MV-4-11 (cell line): ENCODE measurements around the gene NOD1.
"Not testable (repeated sequence)": the region's sequence is repeated elsewhere in the genome, so short reads cannot be mapped to it uniquely, and the experiment has no call there.

Experiments
- DNase-seq: peaks from one replicate; lab custom pipeline; 2025; lab: John Stamatoyannopoulos, UW

Gene NOD1

DNA sequence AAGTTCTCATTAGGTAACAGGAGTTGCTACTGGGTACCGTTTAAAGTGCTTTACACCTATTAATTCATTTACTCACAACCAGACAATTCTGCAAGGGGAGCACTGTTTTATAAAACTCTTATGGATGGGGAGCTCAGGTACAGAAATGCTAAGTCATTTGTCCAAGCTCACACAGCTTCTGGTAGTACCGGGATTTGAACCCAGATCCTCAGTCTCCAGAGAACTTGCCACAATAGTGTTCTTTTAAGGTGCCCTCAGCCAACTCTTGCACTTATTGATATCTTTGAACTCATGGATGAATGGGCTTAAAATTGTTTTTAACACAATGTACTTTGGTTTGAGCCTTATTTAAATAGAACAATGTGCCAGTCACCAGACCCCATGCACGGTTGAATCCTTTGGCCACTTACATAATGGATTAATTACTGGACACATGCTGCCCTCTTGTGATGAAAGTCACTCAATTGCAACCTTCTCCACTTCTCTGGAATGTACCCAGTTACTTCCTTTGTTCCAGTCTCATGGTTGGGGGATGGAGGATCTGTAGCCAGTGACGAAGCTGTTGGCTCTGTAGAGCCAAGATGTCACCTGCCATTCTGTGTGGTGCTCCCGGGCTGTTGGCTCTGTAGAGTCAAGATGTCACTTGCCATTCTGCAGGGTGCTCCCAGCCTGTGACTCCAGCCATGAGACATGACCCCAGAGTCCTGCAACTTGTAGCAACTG, 65.6 kb downstream of the NOD1 start:
- DNase-seq: peak; percentile 74

DNA sequence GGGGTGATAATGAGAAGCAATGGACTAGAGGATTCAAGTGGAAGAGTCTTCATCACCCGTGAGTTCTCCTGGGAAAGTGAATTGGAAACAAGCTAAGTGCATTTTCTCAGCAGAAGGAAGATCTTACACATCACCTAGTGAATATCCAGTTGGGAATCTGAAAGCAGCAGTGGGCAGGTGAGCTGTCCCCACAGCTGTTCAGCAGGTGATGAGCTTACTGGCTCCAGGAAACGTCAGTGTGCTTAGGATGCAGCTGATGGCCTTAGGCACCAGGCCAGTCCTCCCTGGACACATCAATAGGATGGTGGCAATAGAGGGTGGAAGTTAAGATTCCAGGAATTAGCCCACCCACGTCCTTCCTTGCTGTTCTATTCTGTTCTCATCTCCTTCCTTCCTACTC, 66.7 kb downstream of the NOD1 start:
- no peak for DNase-seq

DNA sequence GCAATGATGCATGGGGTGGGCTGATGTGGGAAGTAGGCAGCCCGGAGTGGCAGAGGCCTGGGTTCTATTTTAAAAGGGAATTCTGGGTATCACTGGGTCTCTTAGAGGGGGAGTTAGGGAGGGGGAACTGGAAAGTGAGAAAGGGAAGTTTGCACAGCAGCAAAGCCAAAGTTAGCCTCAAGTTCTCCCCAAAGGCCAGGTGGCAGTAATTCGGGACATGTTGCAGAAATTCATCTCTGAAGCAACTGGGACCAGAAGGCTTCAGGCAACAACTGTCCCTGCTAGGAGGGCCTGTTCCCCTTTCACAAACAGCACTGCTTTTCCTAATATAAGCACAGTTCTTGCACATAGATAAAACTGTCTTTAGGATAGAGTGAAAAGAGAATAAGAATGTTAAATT, 67.4 kb downstream of the NOD1 start:
- DNase-seq: peak; percentile 96

DNA sequence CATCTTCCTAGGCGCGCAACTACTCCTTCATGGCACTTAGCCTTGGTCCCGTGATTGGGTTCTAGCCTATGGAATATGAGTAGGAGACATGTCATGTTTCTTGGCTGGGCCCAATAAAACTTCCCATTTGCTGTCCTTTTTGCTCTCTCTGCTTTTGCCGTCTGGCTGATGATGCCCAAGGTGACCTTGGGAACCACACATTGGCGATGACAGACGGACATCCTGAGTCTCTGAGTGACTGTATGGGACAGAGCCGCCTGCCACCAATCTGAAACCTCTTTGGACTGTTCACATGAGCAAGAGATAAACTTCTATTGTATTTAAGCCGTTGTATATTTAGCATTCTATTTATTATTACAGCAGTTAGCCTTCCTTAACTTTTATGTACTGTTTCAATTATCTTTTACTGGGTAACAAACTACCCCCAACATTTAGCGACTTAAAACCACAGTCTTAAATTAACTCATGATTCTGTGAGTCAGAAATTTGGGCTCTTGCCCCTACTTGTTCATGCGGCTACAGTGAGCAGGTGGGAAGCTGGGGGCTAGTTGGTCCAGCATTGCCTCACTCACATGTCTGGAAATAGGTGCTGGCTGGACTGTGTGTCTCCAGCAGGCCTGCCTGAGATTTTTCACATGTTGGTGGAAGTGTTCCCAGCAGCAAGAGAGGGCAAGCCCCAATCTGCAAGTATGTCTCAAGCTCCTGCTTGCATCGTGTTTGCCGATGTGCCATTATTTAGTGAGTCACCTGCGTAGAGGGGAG, 71.7 kb downstream of the NOD1 start:
- DNase-seq: peak; percentile 27

DNA sequence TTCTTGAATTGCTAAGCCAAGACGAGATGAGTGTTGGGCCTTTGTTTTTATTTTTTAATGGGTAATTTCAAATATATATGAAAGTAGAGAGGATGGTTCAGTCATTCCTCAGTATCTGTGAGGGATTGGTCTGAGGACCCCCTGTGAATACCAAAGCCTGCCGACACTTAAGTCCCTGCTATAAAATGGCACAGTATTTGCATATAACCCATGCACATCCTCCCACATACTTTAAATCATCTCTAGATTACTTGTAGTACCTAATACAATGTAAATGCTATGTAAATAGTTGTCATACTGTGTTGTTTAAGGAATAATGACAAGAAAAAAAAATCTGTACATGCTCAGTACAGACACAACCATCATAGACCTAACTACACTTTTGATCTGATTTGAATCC, 73.4 kb downstream of the NOD1 start:
- DNase-seq: no peak

DNA sequence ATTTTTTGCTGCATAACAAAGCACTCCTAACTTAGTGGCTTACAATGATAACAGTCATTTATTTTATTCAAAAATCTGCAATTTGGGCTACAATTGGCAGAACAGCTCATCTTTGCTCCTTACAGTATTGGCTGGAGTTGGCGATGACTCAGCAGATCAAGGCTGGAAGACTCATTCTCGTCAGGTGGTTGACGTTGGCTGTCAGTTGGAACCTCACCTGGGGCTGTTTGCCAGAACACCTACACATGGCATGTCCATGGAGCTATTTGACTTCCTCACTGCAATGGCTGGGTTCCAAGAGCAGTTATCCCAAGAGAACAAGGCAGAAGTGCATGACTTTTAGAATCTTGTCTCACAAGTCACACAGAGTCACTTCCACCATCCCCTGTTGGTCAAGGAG, 75.1 kb downstream of the NOD1 start:
- no peak for DNase-seq

DNA sequence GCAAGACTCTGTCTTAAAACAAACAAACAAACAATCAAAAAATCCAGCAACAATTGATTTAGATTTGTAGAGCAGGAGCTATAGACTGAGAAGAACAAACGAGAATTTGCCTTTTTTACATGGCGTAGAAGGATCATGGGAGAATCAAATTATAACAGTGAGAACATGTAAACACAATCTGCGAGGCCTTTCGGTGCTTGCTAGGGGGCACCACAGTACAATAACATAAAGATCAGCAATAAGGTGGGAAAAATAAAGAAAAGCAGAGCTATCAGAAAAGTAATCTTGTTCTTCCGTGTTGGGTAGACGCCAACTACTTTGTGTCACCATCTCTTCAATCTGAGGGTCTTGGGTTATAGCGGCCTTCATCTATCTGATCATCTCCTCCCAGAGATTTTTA, 82.2 kb downstream of the NOD1 start:
- DNase-seq: no peak

DNA sequence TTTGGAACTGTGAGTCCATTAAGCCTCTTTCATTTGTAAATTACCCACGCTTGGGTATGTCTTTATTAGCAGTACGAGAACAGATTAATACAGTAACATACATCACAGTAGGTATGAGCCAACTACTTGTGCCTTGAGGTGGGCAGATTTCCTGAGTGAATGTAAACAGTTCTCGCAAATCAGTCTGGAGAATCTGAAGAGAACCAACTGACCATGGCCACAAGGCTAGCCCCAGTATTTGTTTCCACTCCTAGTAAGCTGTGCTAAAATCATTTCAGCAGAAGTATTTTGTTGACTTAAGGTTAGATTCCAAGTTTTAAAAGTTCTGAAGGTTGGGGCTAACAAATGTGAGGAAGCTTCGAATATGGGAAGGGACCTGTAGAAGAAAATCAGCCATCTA, 82.9 kb downstream of the NOD1 start:
- no peak for DNase-seq

DNA sequence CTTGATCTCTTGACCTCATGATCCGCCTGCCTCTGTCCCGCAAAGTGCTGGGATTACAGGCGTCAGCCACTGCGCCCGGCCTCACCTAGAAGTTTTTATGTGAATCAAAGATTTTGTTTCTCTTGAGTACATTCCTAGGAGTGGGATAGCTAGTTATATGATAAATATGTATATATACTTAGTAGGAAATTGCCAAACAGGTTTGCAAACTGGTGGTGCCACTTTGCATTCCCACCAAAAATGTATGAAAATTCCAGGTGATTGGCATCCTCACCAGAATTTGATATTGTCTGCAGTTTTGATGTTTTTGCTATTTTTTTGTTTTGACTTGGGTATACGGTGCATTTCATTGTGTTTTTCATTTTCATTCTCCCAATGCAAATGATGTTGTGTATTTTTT, 86.8 kb downstream of the NOD1 start:
- DNase-seq: no peak

DNA sequence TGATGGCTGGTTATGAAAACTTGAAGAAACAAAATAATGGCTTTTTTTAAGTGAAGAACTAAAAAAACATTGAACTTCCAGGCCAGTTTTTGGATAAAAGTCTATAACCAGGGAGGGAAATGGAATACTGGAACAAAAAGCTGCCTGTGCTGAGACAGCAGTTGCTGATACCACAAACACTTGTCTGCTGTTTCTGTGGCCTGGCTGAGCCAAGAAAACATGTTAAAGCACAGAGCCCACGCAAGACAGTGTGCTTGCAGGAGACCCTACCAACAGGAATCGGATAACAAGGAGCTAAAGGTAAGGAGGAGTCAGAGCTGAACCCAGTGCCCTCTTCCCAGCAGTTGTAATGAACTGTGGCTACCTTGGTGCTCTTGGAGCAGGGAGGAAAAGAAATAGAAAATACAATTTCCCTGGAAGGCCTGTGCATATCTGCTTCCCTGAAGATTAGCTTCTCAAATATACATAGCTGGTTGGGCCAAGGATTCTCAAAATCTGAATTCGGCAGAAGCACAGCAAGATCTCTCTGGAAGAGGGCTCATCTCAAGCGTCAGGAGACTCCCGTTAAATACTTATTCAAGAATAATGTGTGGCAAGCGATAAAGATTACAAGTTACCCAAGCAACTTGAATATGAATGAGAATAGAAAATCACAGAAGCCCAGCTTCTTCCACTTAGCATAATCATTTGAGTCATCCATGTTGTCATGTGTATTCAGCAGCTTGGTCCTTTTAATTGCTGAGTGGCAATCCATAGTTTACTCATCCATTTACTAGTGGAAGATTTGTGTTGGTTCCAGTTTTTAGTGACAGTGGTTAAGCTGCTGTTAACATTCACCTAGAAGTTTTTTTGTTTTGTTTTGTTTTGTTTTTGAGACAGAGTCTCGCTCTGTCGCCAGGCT, 87.6 kb downstream of the NOD1 start:
- no peak for DNase-seq

DNA sequence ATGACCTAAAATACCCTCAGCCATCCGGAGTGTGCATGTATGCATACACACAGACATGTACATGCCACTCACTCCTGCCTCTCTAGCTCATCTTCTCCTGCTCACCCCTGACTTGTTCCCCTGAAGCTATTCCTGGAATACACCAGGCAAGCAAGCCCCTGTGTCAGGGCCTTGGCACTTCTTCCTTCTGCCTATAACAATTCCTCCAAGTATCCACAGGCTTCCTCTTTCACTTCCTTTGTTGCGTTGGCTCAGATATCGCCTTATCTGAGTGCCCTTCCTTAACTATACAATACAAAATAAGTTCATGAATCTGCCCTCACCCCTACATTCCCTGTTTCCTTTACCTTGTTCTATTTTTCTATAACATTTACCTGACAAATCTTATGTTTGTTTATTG, 88.8 kb downstream of the NOD1 start:
- peak; percentile 80 for DNase-seq

DNA sequence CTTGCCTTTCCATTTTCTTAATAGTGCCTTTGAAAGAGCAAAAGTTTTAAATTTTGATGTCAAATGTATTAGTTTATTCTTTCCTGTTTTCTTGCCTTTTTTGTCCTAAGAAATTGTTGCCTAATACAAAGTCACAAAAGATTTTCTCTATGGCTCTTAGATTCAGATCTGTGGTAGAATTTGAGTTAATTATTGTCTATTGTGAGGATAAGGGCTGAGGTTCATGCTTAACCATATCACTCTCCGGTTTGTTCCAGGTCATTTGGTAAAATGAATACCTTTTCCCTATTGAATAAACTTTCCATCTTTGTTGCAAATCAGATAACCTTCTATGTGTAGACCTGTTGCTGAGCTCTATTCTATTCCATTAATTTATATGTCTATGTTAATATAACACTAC, 96.0 kb downstream of the NOD1 start:
- no peak for DNase-seq

DNA sequence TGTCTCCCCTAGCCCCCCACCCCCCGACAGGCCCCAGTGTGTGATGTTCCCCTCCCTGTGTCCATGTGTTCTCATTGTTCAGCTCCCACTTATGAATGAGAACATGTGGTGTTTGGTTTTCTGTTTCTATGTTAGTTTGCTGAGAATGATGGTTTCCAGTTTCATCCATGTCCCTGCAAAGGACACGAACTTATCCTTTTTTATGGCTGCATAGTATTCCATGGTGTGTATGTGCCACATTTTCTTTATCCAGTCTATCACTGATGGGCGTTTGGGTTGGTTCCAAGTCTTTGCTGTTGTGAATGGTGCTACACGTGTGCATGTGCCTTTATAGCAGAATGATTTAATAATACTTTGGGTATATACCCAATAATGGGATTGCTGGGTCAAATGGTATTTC, 97.8 kb downstream of the NOD1 start:
- DNase-seq: not testable (repeated sequence)

DNA sequence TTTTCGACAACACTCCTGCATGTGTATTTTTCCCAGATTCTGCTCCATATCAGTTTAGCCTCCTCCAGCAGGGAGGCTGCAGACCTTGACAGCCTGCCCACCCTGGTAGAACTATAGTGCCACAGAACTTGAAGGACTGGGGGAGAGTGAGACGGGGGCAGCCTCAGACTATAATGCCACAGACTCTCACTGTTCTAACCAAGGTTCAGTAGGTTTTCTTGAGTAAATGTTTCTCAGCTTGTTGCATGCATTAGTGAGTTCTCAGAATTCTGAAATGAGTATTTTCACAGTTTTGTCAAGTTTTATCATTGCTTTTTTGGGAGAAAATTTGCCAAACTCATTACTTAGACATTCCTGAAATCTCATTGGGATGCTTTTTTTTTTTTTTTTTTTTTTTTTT, 98.3 kb downstream of the NOD1 start:
- no peak for DNase-seq

DNA sequence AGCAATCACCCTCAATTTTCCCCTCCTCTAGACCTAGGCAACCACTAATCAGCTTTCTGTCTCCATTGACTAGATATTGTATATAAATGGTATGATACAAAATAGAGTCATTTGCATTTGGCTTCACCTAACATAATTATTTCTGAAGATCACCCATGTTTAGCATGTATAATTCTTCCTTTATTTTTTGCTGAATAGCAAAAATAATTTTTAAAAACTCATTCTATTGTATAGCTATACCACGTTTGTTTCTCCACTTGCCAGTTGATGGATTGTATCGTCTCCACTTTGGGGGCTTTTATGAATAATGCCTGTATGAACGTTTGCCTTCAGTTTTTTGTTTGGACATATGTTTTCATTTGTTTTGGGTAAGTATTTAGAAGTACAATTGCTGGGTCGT, 98.8 kb downstream of the NOD1 start:
- no peak for DNase-seq

DNA sequence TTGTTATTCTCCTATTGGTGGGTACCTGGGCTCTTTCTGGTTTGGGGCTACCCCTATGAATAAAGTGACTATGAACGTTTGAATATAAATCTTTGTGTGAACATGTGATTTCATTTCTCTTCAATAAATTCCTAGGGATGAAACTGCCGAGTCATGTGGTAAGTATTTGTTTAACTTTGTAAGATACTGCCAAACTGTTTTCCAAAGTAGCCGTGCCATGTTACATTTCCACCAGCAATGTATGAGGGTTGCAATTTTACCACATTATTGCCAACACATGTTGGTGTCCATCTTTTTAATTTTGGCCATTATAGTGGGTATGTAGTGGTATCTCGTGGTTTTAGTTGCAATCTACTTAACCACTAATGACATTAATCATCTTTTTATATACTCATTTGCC, 99.5 kb downstream of the NOD1 start:
- DNase-seq: no peak

DNA sequence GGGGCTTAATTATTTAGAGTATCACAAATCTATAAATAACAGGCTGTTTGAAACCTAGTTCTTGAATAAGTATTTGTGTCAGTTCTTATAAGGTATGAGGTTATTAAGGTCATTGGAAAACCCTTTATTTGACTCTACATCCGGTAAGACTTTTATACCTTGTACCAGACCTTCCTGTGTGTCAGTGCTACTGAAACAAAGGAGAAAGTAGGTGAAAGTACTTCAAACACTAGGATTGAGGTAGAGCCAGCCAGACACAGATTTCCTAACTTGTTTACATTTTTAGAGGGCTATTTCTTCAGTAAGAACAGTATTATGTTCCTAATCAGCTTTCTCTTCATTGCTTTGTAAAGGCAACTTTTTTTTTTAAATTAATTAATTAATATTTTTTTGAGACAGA, 100.3 kb downstream of the NOD1 start:
- no peak for DNase-seq
